GM12878 (cell line): Measurements from ENCODE around the gene FADD. TPM values are rescaled to one million over a fixed set of nuclear protein-coding genes. Genes with fewer than 3 reads are reported as not detected.

Source experiments
- ASH2L ChIP-seq: fragments of 300-600, 200-600 bp; sonication (generic); IDR thresholded peaks from 2 replicates; pipeline ENCODE4 v1.6.1; 2017; ENCODE audit warnings: low read depth, mild to moderate bottlenecking, borderline replicate concordance
- BRCA1 ChIP-seq: IDR thresholded peaks from 2 replicates; pipeline ENCODE4 v1.6.1; 2011; ENCODE audit warnings: low read depth, low read length, improper control_type of control experiment
- CBFB ChIP-seq: IDR thresholded peaks from 2 replicates; pipeline ENCODE4 v1.6.1; 2016; ENCODE audit warnings: antibody characterized with exemption, low read depth
- CREM ChIP-seq: IDR thresholded peaks from 2 replicates; pipeline ENCODE4 v1.6.1; 2014; ENCODE audit warnings: antibody characterized with exemption, low read depth
- ETV6 ChIP-seq, 2 experiments: fragments of 450-650 bp in 1 of 2; IDR thresholded peaks in 1 of 2; conservative IDR thresholded peaks in 1 of 2; 2 replicates each; pipeline ENCODE4 v1.6.1; 2014; ENCODE audit warnings: antibody characterized with exemption in 1 of 2, borderline replicate concordance in 1 of 2, low read depth in 1 of 2, mild to moderate bottlenecking in 1 of 2, moderate library complexity in 1 of 2
- HDAC2 ChIP-seq: fragments of 200-600 bp; sonication (generic); IDR thresholded peaks from 2 replicates; pipeline ENCODE4 v1.6.1; 2017
- IKZF1 ChIP-seq: fragments of 450-650 bp; conservative IDR thresholded peaks from 2 replicates; pipeline ENCODE4 v1.6.1; 2017; ENCODE audit warnings: antibody characterized with exemption, mild to moderate bottlenecking
- IRF4 ChIP-seq: IDR thresholded peaks from 2 replicates; pipeline ENCODE4 v1.6.1; 2011; ENCODE audit warnings: low read depth, low read length
- MXI1 ChIP-seq: fragments of 150-350 bp; IDR thresholded peaks from 2 replicates; pipeline ENCODE4 v1.6.1; 2011; ENCODE audit warnings: low read depth, mild to moderate bottlenecking, inconsistent platforms, low read length, improper control_type of control experiment
- MYC ChIP-seq: IDR thresholded peaks from 2 replicates; pipeline ENCODE4 v1.6.1; 2011; ENCODE audit warnings: mild to moderate bottlenecking, low read length, moderate library complexity, inconsistent platforms; ENCODE audit not compliant: insufficient read depth, insufficient replicate concordance, insufficient read length, severe bottlenecking
- TCF3 ChIP-seq: IDR thresholded peaks from 2 replicates; pipeline ENCODE4 v1.6.1; 2012; ENCODE audit warnings: low read depth, mild to moderate bottlenecking, low read length, borderline replicate concordance; ENCODE audit not compliant: insufficient read depth
- WRNIP1 ChIP-seq: IDR thresholded peaks from 2 replicates; pipeline ENCODE4 v1.6.1; 2011; ENCODE audit warnings: low read depth, low read length, improper control_type of control experiment, borderline replicate concordance
- ZSCAN29 ChIP-seq: fragments of 450-650 bp; IDR thresholded peaks from 2 replicates; pipeline ENCODE4 v1.6.1; 2017; ENCODE audit warnings: mild to moderate bottlenecking, moderate library complexity
- polyA plus RNA-seq, 11 experiments: library from polyadenylated mRNA; depleted of rRNA in 4 of 11; unstranded in 6 of 11; stranded (reverse) in 5 of 11; fragments of >200 nt; fragmentation: Nextera tagmentation in 4 of 11; fragmentation: Illumina TruSeq in 1 of 11; extraction: Ambion mirVana in 4 of 11; extraction: Trizol in 1 of 11; gene quantifications; 1 replicate in 1 of 11; 2 replicates in 10 of 11; pipeline versions ENCODE4 v1.2.1 to v1.2.3, GENCODE V29; 2011 to 2016; ENCODE audit warnings: inconsistent platforms in 2 of 11, missing spikeins in 2 of 11, low read depth in 1 of 11
- total RNA-seq, 4 experiments: library from RNA; depleted of rRNA in 3 of 4; stranded (reverse); fragments of >200 nt in 3 of 4; fragmentation: Illumina TruSeq in 1 of 4; extraction: Trizol in 1 of 4; gene quantifications; 2 replicates each; pipeline versions ENCODE4 v1.2.1 to v1.2.3, GENCODE V29; 2013 to 2021
- TF ChIP-seq, protein P1 (sequence below): fragments of 450-650 bp; IDR thresholded peaks from 2 replicates; pipeline ENCODE4 v1.6.1; 2017; ENCODE audit warnings: mild to moderate bottlenecking, moderate library complexity
- TF ChIP-seq, protein P2 (sequence below): fragments of 450-650 bp; IDR thresholded peaks from 2 replicates; pipeline ENCODE4 v1.6.1; 2017; ENCODE audit warnings: low read depth, mild to moderate bottlenecking, moderate library complexity
- TF ChIP-seq, protein P3 (sequence below): fragments of 450-650 bp; IDR thresholded peaks from 2 replicates; pipeline ENCODE4 v1.6.1; 2017; ENCODE audit warnings: mild to moderate bottlenecking, moderate library complexity
- TF ChIP-seq, protein P4 (sequence below): fragments of 150-350 bp; IDR thresholded peaks from 2 replicates; pipeline ENCODE4 v1.6.1; 2014; ENCODE audit warnings: mild to moderate bottlenecking, low read depth, low read length

The FADD gene
- total and polyA plus RNA-seq, 10 of the 15 experiments (the other 5 are each of a cell fraction or from before 2014, with no cell fraction given): 0.32 to 38.7 (median 21.8) TPM

DNA sequence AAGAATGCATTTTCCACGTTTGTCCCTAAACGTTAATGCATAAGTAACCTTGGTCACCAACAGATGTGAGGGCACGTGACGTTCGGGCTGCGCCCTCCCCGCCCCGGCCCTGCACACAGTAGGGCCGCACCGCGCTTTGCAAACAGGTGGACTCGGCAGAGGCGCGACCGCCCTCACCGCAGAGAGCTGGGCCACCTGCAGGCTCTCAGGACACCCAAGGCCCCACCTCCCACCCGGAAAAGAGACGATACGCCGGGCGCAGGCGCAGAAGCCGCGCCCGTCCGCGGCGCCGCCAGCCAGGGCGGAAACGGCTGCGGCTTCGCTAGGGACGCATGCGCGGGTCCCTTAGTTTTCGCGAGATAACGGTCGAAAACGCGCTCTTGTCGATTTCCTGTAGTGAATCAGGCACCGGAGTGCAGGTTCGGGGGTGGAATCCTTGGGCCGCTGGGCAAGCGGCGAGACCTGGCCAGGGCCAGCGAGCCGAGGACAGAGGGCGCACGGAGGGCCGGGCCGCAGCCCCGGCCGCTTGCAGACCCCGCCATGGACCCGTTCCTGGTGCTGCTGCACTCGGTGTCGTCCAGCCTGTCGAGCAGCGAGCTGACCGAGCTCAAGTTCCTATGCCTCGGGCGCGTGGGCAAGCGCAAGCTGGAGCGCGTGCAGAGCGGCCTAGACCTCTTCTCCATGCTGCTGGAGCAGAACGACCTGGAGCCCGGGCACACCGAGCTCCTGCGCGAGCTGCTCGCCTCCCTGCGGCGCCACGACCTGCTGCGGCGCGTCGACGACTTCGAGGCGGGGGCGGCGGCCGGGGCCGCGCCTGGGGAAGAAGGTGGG lies at the start of gene FADD (continued):
- TF ChIP-seq, protein P1, sequence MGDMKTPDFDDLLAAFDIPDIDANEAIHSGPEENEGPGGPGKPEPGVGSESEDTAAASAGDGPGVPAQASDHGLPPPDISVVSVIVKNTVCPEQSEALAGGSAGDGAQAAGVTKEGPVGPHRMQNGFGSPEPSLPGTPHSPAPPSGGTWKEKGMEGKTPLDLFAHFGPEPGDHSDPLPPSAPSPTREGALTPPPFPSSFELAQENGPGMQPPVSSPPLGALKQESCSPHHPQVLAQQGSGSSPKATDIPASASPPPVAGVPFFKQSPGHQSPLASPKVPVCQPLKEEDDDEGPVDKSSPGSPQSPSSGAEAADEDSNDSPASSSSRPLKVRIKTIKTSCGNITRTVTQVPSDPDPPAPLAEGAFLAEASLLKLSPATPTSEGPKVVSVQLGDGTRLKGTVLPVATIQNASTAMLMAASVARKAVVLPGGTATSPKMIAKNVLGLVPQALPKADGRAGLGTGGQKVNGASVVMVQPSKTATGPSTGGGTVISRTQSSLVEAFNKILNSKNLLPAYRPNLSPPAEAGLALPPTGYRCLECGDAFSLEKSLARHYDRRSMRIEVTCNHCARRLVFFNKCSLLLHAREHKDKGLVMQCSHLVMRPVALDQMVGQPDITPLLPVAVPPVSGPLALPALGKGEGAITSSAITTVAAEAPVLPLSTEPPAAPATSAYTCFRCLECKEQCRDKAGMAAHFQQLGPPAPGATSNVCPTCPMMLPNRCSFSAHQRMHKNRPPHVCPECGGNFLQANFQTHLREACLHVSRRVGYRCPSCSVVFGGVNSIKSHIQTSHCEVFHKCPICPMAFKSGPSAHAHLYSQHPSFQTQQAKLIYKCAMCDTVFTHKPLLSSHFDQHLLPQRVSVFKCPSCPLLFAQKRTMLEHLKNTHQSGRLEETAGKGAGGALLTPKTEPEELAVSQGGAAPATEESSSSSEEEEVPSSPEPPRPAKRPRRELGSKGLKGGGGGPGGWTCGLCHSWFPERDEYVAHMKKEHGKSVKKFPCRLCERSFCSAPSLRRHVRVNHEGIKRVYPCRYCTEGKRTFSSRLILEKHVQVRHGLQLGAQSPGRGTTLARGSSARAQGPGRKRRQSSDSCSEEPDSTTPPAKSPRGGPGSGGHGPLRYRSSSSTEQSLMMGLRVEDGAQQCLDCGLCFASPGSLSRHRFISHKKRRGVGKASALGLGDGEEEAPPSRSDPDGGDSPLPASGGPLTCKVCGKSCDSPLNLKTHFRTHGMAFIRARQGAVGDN: no peak; the same call in 1 of the 2 replicates
- TF ChIP-seq ETV6 (conservative IDR thresholded peaks at IDR 0.05 in 1 of 2, IDR thresholded peaks at IDR 0.05 in 1 of 2; ENCODE audit: borderline replicate concordance in 1 of 2, low read depth in 1 of 2) (no peak), IKZF1 (peak; percentile 96), WRNIP1 (0 out of 2 replicates have a peak, but pooled peaks have one; percentile 40), CBFB (peak; percentile 80; the same call in 1 of the 2 replicates), ASH2L (no peak), ZSCAN29 (no peak), BRCA1 (peak; percentile 55; the same call in 1 of the 2 replicates), CREM (peak; percentile 17; the same call in 1 of the 2 replicates), MYC (no peak), MXI1 (peak; percentile 25; the same call in 1 of the 2 replicates), TCF3 (peak; percentile 98), IRF4 (no peak), HDAC2 (no peak)
- TF ChIP-seq, protein P2, sequence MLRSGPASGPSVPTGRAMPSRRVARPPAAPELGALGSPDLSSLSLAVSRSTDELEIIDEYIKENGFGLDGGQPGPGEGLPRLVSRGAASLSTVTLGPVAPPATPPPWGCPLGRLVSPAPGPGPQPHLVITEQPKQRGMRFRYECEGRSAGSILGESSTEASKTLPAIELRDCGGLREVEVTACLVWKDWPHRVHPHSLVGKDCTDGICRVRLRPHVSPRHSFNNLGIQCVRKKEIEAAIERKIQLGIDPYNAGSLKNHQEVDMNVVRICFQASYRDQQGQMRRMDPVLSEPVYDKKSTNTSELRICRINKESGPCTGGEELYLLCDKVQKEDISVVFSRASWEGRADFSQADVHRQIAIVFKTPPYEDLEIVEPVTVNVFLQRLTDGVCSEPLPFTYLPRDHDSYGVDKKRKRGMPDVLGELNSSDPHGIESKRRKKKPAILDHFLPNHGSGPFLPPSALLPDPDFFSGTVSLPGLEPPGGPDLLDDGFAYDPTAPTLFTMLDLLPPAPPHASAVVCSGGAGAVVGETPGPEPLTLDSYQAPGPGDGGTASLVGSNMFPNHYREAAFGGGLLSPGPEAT: no peak
- TF ChIP-seq, protein P3, sequence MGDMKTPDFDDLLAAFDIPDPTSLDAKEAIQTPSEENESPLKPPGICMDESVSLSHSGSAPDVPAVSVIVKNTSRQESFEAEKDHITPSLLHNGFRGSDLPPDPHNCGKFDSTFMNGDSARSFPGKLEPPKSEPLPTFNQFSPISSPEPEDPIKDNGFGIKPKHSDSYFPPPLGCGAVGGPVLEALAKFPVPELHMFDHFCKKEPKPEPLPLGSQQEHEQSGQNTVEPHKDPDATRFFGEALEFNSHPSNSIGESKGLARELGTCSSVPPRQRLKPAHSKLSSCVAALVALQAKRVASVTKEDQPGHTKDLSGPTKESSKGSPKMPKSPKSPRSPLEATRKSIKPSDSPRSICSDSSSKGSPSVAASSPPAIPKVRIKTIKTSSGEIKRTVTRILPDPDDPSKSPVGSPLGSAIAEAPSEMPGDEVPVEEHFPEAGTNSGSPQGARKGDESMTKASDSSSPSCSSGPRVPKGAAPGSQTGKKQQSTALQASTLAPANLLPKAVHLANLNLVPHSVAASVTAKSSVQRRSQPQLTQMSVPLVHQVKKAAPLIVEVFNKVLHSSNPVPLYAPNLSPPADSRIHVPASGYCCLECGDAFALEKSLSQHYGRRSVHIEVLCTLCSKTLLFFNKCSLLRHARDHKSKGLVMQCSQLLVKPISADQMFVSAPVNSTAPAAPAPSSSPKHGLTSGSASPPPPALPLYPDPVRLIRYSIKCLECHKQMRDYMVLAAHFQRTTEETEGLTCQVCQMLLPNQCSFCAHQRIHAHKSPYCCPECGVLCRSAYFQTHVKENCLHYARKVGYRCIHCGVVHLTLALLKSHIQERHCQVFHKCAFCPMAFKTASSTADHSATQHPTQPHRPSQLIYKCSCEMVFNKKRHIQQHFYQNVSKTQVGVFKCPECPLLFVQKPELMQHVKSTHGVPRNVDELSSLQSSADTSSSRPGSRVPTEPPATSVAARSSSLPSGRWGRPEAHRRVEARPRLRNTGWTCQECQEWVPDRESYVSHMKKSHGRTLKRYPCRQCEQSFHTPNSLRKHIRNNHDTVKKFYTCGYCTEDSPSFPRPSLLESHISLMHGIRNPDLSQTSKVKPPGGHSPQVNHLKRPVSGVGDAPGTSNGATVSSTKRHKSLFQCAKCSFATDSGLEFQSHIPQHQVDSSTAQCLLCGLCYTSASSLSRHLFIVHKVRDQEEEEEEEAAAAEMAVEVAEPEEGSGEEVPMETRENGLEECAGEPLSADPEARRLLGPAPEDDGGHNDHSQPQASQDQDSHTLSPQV: no peak
- TF ChIP-seq, protein P4, sequence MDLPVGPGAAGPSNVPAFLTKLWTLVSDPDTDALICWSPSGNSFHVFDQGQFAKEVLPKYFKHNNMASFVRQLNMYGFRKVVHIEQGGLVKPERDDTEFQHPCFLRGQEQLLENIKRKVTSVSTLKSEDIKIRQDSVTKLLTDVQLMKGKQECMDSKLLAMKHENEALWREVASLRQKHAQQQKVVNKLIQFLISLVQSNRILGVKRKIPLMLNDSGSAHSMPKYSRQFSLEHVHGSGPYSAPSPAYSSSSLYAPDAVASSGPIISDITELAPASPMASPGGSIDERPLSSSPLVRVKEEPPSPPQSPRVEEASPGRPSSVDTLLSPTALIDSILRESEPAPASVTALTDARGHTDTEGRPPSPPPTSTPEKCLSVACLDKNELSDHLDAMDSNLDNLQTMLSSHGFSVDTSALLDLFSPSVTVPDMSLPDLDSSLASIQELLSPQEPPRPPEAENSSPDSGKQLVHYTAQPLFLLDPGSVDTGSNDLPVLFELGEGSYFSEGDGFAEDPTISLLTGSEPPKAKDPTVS: no peak
